Cardiac fibroblast (primary cell): ENCODE measurements around the gene RFT1.
A peak's percentile ranks its signal among the peaks of the same experiment; 100 is the strongest.

Experiments used
- DNase-seq, 2 donors: peaks; one replicate each; pipeline versions ENCODE4 v3.0.0 to v3.0.0-alpha.2; 2010; ENCODE audit warnings: low read depth in 2 of 2
- H3K4me3 ChIP-seq, 2 donors: replicated peaks in 1 of 2; 1 replicate in 1 of 2; 2 replicates in 1 of 2; pipeline ENCODE4 v1.5.1; 2011; ENCODE audit warnings: low read depth in 2 of 2, low read length in 2 of 2, mild to moderate bottlenecking in 2 of 2, moderate library complexity in 1 of 2
- TF ChIP-seq, protein P1 (sequence below): IDR thresholded peaks from one replicate; pipeline ENCODE4 v1.5.1; 2011; ENCODE audit warnings: low read depth, mild to moderate bottlenecking, low read length, inconsistent platforms

RFT1 gene

DNA sequence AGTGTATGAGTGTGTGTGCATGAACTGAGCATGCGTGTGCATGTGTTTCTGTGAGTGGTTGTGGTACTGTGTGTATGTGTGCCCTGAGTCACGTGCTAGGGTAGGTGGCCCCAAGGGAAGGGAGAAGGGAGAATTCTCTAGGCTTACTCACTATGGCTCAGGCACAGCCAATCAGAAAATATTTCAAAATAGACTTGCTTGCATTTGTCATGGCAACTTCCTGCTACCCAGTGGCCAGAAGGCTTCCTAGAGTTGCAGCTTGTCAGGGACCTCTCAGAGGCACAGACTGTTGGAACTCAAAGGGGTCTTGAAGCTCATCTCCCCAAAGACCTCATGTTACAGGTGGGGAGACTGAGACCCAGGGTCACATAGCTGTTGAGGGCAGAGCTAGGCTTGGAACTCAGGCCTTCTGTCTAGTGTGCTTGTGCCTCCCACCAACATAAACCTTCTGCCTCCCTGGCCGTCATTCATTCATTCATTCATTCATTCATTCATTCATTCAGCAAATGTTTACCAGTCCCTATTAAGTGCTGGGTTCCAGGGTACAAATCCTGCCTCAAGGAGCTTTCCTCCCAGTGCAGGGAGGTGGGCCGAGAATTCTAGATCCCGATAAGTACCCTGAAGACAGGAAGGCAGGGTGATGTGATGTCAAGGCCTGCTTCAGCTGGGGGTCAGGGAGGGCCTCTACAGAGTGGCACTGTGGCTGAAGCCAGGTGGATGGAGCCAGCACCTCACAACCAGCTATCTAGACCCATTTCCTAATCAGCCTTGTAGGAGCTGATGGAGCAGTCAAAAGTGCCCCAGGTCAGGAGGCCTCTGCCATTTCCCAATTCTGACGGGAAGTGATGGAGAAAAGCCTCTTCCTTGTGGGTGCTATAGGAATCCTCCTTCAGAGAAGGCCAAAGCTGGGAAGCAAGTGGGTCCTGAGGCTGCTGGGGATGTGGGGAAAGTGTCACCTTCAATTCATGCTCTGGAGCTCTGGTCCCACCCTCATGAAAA is 10.9 kb upstream of the RFT1 start:
- H3K4me3 ChIP-seq: no peak overlapping the region
- TF ChIP-seq, protein P1, sequence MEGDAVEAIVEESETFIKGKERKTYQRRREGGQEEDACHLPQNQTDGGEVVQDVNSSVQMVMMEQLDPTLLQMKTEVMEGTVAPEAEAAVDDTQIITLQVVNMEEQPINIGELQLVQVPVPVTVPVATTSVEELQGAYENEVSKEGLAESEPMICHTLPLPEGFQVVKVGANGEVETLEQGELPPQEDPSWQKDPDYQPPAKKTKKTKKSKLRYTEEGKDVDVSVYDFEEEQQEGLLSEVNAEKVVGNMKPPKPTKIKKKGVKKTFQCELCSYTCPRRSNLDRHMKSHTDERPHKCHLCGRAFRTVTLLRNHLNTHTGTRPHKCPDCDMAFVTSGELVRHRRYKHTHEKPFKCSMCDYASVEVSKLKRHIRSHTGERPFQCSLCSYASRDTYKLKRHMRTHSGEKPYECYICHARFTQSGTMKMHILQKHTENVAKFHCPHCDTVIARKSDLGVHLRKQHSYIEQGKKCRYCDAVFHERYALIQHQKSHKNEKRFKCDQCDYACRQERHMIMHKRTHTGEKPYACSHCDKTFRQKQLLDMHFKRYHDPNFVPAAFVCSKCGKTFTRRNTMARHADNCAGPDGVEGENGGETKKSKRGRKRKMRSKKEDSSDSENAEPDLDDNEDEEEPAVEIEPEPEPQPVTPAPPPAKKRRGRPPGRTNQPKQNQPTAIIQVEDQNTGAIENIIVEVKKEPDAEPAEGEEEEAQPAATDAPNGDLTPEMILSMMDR: no peak
- peak; percentile 63 to 92 for DNase-seq

DNA sequence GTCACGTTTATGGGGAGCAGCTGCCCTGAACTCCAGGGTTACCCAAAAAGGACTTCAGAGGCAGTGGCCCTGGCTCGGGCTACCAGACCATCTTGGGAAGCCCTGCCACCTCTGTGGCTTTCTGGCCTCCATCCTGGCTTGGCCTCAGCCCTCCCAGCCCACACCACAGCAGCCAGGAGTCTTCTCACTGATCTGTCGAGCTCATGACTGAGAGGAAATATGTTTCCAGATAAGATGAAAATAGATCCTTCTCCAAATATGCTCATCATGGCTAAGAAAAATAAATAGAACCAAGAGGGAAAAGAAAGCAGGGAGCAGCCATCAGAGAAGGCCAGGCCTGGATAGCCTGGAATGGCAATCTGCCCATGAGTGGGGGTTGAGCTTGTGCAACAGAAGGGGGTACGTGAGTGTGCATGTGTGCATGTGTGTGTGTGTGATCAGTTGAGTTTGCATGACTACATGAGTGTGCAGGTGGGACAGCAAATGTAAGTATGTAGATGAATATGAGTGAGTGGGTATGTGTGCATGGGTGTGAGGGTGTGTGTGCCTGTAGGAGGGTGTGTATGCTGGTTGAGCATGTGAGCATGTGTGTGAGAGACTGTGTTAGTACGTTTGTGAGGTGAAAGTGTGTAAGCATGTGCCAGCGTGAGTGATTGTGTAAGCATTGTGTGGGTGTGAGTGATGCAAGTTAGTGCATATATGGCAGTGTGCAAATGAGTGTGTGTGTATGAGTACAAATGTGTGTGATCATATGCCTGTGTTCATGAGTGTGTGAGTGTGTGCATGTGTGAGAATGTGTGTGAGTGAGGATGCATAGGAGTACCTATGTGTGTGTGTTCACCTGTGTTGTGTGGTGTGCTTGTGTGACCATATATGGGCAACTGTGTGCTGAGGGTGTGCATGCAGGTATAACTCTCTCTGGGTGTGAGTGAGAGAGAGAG is 9.9 kb upstream of the RFT1 start:
- TF ChIP-seq, protein P1: no peak
- DNase-seq: peak in 1 of 2 donors; percentile 31
- no peak overlapping the region for H3K4me3 ChIP-seq

DNA sequence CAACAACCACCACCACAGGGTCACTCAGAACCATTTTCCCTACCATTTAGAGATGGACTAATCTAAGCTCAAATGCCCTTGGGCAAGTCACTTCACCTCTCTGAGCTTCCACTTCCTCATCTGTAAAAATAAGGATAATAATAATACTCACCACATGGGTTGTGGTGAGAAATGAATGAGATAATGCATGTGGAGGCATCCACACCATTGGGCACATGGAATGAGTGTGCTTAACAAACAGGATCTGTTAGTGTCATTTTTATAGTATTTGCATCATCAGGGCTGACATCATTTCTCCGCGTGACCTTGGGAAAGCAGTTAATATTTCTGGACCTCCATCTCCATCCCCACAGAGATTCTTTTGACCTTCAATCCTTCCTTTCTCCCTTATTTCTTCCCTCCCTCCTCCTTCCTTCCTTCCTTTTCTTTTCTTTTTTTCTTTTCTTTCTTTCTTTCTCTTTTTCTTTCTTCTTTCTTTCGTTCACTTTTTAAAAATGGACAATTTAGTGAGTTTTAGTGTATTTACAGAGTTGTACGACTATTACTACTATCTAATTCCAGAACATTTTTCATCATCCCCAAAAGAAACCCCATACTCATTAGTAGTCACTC is 7.7 kb upstream of the RFT1 start:
- DNase-seq: peak in 1 of 2 donors; percentile 39
- no peak overlapping the region for H3K4me3 ChIP-seq
- TF ChIP-seq, protein P1: no peak

- DNase-seq: no peak
- TF ChIP-seq, protein P1: no peak
- H3K4me3 ChIP-seq: no peak overlapping the region
Observed at GRCh38 chr3:53137221-53137620, 7.0 kb upstream of the RFT1 start.

GRCh38 chr3:53134631-53135232 is 4.5 kb upstream of the RFT1 start:
- TF ChIP-seq, protein P1: peak; percentile 88
- no peak overlapping the region for H3K4me3 ChIP-seq

GRCh38 chr3:53132347-53132746 is 2.1 kb upstream of the RFT1 start:
- H3K4me3 ChIP-seq: no peak overlapping the region
- DNase-seq: peak in 1 of 2 donors; percentile 9
- TF ChIP-seq, protein P1: no peak

More at GRCh38 chr3:53134631-53135232, 4.5 kb upstream of the RFT1 start:
- DNase-seq: peak; percentile 74 to 84
